CD4-positive, alpha-beta T cell treated with Interleukin-17A for 4 hours (primary cell): ENCODE results near the gene CACNA1B.
"Not testable (repeated sequence)": the region's sequence is repeated elsewhere in the genome, so short reads cannot be mapped to it uniquely, and the experiment has no call there.

Source experiments
- DNase-seq: peaks from one replicate; pipeline ENCODE4 v3.0.0-alpha.2; 2020; ENCODE audit warnings: mixed read lengths

CACNA1B gene

GRCh38 chr9:138078846-138079245 is 201.3 kb downstream of the CACNA1B start:
- no peak for DNase-seq

DNA sequence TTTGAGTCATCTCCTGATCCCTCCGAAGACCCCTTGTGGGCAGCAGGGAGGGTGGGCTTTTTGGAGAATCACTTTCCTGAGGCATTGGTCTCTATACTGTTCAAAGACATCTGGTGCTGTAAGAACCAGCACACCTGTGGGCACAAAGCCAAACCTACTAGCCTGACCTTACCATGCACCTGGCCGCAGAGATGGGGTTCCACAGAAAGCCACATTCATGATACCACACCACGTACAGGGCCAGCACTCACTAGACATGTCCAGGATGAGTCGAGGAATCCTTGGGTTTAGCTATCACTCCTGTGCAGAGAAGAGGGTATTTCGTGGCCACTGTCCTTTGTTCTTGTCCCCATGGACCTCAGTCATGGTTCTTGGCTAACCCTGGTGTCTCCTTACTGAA is 203.4 kb downstream of the CACNA1B start:
- no peak for DNase-seq

GRCh38 chr9:138082918-138083636 is 205.5 kb downstream of the CACNA1B start:
- no peak for DNase-seq

DNA sequence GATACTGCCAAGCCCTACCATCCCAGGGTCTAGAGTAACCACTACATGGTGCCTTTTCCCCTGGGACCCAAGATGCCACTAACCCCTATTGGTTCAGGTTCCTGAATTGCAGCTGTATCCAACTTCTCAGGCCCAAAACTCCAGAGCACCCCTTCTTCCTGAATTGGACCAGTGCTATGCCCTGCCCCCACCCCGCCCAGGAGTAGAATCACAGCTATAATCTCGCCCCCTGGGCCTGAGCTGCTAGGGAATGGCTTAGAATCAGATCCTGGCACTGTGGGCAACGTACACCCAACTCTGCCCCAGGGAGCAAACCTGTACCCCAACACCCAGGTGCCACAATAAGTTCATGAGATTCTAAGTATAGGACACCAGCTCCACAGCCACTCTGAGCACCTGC is 206.3 kb downstream of the CACNA1B start:
- no peak for DNase-seq

DNA sequence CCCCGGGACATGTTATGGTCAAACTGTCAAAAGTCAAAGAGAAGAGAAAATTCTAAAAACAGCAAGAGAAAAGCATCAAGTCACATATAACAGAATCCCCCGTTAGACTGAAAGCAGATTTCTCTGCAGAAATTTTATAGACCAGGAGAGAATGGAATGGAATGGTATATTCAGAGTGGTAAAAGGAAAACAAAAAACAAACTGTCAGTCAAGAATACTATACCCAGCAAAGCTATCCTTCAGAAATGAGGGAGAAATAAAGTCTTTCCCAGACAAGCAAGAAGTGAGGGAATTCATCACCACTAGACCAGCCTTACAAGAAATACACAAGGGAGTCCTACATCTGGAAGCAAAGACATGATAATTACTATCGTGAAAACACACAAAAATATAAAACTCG is 208.0 kb downstream of the CACNA1B start:
- DNase-seq, result no peak

DNA sequence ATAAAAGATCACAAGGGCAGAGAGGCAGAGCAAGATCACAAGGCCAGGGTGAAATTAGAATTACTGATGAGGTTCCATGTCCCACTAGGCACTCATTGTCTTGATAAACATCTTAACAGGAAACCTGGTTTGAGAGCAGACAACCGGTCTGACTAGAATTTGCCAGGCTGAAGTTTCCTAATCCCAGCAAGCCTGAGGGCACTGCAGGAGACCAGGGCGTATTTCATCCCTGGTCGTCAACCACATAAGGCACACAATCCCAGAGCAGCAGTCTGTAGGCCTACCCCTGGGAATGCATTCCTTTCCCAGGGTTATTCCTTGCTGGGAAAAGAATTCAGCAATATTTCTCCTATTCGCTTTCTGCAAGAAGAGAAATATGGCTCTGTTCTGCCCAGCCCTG is 214.5 kb downstream of the CACNA1B start:
- not testable (repeated sequence) for DNase-seq

DNA sequence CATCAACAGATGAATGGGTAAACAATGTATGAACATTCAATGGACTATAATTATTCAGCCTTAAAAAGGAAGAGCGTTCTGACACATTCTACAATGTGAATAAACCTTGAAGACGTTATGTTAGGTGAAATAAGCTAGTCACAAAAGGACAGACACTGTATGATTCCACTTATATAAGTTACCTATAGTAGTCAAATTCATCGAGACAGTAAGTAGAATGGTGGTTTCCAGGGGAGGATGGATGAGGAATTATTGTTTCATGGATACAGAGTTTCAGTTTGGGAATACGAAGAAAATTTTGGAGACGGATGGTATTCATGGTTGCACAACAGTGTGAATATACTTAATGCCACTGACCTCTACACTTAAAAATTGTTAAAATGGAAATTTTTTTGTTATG is 216.4 kb downstream of the CACNA1B start:
- DNase-seq, result no peak

- no peak for DNase-seq
Observed at GRCh38 chr9:138095813-138096518, 218.4 kb downstream of the CACNA1B start.

DNA sequence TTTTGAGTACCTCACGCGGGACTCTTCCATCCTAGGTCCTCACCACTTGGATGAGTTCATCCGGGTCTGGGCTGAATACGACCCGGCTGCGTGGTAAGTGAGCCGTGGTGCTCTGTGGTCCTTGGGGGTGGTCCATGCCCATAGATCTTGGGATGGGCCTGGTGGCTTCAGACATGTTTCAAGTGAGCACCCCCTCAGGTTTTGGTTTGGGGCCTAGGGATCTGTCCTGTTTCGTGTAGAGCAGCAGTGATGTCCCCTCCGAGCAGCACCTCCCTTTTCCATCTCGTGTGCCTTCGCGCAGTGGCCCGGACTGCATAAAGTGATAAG is 218.9 kb downstream of the CACNA1B start:
- no peak for DNase-seq

GRCh38 chr9:138097501-138097991 is 220.0 kb downstream of the CACNA1B start:
- DNase-seq, result no peak

GRCh38 chr9:138098116-138098907 is 220.7 kb downstream of the CACNA1B start:
- no peak for DNase-seq

DNA sequence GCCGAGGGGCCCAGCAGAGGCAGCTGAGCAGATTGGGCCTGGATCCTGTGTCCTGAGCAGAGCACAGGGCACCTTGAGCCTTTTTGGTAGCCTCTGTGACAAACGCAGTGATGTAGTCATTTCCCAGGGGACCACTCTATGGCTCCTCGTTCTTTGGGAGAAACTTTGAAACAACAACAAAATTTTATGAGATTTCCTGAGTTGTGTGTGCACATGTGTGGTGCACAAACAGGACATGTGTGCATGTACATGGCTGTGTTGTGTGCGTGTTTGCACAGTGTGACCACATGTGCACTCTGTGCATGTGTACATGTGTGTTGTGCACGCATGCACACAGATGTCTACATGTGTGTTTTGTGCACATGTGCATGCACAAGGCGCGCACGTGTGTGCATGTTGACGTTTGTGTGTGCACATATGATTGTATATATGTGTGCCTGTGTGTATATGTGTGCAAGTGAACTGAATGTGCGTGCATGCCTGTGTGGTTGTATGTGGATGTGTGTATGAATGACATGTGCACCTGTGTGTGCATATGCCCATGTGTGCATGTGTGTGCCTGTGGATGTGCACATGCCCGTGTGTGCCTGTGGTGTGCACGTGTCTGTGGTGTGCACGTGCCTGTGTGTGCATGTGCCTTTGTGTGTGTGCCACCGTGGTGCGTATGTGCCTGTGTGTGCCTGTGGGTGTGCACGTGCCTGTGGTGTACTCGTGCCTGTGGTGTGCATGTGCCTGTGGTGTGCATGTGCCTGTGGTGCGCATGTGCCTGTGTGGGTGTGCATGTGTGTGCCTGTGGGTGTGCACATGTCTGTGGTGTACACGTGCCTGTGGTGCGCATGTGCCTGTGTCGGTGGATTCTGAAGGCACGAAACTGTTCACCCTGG is 221.6 kb downstream of the CACNA1B start:
- no peak for DNase-seq

GRCh38 chr9:138099803-138100598 is 222.4 kb downstream of the CACNA1B start:
- DNase-seq, result no peak

DNA sequence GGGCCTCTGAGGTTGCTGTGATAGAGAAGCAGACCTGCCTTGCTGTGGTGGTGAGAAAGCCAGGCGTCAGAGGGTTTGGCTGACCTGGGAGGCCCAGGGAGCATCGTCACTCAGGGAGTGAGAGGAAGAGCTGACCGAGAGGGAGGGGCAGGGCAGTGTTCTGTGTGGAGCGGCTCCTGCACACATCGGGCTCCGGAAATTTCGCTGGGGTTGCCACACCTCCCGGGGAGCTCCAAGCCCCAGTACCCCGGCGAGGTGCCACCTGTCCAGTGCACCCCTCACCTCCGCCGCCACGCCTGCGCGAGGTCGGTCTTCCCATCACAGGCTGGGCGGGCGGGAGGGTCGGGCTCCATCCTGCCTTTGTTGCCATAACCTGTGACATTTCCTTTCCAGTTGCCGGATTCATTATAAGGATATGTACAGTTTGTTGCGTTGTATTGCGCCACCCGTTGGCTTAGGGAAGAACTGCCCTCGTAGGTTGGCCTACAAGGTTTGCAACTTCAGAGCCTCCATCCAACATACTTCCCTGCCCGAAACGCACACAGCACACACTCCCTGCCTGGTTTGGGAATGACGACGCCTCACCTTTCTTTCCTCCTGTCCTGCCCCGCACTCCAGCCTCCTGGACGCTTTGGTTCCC is 223.2 kb downstream of the CACNA1B start:
- no peak for DNase-seq

DNA sequence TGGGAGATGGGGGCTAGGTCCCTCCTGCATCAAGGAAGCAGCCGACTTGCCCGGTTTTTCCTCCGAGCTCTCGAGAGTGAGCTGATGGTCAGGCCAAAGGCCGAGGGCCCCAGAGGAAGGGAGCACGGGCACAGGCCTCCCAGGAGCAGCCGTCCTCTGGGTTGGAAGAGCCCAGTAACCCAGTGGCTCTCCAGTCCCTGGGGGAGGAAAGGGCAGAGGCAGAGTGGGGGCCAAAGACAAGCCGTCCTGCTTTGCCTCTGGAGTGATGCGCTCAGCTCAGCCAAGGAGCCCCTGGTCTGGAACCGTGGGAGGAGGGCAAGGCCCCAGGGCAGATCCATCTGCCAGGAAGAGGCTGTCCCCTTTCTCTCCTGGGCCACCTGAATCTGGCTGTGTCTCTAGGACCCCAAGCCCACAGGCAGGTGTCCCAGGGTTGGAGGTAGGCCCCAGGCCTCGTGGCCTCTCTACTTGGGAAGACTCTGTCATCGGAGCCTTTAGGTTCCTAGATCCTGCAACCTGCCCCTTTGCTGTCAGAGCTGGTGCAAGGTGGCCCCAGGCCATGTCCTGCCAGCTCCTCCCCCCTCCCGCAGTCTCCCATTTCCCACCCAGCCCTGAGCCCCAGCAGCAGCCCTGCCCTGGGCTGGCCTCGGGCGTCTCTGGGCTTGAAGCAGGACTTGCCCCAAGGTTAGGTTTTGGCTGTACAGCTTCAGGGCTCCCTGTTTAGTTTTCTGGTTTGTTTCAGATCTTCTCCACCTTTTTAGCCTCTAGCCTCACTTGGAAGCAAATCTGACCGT is 224.1 kb downstream of the CACNA1B start:
- DNase-seq, result no peak

GRCh38 chr9:138102246-138103051 is 224.9 kb downstream of the CACNA1B start:
- no peak for DNase-seq

DNA sequence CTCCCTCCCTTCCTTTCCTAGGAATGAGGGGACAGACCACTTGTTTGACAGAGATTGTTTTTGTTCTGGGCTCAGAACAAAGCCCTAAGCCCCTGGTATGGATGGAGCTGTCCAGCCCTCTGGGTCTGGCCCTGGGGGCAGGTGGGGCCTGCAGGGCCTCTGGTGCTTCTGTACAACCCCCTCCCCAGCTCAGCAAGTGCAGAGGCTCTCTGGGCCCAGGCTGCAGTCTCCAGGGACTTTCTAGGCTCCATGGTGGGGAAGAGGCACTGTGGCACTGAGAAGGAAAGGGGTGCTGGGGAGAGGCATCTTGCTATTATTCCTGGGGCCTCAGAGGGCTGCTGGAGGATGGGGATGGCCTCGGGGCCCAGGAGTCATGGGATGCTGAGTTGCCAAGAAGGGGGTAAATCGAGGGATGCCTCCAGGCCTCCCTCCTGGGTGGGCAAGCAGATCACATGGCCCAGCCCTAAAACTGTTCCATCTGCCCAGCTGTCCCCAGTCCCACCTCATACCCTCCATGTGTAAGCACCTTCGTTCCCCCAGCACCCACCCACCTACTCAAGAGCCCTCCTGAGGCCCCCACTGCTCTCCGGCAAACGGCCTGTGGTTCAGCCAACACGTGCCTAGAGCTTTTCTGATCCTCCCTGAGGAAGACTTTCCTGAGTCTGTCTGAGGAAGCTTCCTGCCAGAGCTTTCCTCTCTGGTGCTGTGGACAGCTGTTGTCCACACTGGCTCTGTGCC is 225.7 kb downstream of the CACNA1B start:
- DNase-seq, result no peak

GRCh38 chr9:138103849-138104206 is 226.2 kb downstream of the CACNA1B start:
- no peak for DNase-seq
